Stimulated activated CD4-positive, alpha-beta T cell treated with anti-CD3 and anti-CD28 coated beads, Interleukin-12 subunit alpha, Interleukin-12 subunit beta, amount 100 ng/mL, for 4 hours (primary cell): ENCODE data around the gene ETNK2.

ENCODE experiments used
- DNase-seq: peaks from one replicate; pipeline ENCODE4 v3.0.0-alpha.2; 2020

ETNK2 gene, protein sequence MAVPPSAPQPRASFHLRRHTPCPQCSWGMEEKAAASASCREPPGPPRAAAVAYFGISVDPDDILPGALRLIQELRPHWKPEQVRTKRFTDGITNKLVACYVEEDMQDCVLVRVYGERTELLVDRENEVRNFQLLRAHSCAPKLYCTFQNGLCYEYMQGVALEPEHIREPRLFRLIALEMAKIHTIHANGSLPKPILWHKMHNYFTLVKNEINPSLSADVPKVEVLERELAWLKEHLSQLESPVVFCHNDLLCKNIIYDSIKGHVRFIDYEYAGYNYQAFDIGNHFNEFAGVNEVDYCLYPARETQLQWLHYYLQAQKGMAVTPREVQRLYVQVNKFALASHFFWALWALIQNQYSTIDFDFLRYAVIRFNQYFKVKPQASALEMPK

DNA sequence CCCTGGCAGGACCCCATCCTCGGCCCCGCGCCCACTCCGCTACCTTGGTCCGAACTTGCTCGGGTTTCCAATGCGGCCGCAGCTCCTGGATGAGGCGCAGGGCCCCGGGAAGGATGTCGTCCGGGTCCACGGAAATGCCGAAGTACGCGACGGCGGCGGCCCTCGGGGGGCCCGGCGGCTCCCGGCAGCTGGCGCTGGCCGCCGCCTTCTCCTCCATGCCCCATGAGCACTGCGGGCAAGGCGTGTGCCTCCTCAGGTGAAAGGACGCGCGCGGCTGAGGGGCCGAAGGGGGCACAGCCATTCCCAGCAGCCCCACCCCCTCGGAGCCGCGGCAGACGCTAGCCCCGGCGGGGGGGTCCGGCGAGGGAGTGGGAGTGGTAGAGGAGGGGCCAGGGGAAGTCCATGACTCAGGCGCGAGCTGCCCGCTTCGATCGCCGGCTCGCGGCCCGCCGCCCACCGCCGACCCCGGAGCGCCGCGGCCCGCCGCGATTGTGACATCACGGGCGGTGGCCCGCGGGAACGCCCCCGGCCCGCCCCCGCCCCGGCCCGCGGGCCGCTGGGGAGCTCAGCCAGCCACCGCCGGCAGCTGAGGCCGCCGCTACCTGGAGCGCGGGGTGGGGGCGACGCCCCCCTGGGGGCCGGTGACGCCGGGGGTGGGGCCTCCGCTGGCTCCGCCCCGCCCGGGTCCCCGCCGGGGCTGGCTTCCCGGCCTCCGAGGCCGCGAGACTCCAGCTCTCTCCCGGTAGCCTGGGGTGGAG is at the start of gene ETNK2:
ETNK2 (minus strand) TSS at position 493 of the 758 bp plus-strand sequence; CDS start at position 301, 192 bp downstream.
- peak; percentile 49 for DNase-seq

DNA sequence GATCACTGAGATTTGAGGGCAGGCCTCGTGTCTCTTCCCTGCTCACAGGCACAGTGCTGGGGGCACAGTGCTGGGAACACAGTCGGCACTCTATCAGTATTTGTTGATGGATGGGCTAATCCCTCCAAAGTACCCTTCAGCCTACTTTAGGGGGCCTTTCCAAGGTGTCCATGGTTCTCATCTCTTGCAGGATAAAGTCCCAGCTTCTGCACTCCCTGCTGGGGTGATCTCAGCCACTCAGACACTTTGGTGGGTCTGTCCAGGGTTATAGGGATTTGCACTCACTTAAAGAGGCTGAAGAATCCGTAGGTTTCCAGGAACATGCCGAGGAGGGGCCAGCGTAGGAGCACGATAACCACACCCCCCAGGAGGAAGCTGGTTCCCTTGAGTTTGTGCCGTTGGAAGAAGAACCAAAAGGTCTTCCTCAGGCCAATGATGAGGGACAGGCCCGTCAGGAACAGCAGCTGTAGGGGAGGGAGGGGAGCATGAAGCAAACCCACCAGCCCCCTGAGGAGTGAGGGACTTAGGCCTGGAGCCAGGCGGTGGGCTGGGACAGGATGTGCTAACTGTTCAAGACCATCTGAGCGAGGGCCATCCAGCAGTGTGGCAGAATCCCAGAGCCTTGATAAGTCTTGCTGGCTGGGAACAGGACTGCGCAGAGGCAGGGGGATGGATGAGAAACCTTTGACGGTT is 49.6 kb upstream of the ETNK2 start:
- no peak for DNase-seq

DNA sequence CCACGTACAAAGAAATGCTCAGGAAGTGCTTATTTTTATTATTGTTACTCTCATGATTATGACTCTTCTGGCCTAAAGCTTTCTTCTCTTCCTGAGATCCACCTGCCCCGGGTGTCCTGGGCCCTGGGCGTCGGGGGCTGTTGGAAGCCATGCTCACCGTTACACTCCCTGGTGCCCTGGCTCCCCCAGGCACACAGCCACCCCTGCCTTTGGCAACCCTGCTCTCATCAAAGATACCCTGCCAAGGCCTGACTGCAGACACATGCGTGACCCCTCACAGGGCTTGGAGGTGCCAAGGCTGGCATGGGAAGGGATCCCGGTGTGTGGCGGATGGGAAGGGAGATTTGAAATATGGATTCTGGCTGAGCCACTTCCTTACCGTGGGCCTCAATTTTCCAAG is 47.7 kb upstream of the ETNK2 start:
- no peak for DNase-seq

DNA sequence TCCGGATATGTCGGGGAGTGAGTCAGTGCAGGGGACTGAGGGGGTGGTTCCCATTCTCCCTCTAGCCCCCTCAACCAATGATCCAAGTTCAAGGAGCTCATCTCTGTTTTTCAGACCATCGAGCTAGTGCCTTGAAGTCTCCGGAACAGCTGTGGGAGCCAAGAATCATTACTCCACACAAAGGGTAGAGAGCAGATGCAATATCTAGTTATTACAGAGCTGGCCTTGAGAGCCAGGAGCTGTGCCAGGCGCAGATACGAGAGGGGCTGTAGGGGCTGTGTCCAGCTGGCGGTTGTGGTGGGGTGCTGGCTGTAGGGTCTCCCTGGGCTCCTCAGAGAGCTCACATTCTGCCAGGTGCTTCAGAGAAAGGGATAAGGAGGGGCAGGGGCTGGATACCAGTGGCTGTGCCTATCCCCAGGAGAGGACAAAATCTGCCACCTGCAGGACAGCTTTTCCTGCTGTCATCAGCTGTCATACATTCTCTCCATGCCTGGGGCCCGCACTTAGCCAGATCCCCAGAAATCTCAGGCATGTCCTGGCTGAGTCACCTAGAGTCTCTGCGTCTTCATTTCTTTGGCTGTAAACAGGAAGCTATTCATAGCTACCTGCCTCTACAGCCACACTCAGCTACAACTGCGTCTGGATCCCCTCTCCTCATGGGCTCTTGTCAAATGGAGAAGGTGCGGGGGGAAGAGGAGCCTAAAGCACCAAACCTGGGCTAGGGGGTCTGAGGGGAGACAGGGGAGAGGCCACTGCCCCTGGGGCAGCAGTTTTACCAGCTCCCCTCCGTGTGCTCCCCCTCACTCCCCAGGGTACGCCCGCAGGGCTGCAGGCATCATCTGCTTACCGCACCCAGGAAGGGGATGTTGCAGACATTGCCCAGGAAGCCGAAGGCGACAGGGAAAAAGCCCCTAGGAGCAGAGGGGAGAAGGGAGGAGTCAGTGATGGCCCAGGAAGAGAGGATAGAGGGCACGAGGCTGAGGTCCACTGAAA is 46.8 kb upstream of the ETNK2 start:
- no peak for DNase-seq

DNA sequence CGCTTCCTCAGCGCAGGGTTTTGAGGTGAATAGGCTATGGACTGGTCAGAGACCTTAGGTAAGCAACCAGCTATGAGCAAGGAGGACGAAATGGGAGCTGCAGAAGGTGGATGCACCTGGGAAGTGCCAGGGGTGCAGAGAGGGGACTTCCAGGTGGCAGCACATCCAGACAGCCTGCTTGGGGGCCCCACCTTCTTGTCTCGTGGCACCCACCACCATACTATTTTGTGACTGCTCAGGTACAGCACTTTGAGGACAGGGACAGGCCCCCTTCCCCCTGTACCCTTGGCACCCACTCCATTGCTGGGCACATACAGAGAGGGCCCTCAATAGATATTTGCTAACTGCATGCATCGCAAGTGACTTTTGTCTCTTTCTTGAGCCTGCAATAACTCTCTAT is 45.2 kb upstream of the ETNK2 start:
- no peak for DNase-seq

DNA sequence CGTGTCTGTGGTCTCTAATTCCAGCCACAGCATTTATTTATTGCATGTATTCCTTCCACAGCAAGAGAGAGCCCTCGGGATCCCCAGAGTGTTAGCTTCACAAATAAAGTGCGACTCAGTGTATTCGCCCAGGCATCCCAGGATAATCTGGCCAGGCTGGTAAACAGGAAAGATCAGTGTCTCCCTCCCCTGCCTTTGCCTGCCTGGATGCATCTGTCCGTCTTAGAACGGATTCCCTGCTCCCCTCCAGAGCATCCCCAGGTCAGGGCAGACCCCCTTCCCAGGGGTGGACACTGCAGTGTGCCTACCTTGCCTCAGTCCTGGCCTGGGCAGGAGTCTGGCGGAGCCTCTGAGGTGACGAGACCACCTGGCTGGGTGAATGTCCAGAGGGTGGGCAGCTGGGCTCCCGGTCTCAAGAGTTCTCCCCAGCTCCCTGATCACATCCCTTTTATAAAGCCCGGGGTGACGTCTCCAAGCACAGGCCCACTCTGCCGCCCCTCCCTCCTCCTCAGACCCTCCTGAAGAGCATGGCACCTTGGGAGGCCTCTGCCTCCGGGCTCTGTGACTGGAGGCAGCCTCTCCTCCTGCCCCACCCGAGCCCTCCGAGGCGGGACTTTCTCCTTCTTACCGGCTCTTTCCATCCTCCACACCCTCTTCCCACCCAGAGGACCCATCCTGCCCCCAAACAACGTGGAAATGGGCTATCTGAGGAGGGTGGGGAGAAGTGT is 44.4 kb upstream of the ETNK2 start, which contains the start of gene KISS1:
KISS1 (minus strand) TSS at position 424 of the 728 bp plus-strand sequence. CDS start 3,615 bp downstream, outside the sequence.
- no peak for DNase-seq

DNA sequence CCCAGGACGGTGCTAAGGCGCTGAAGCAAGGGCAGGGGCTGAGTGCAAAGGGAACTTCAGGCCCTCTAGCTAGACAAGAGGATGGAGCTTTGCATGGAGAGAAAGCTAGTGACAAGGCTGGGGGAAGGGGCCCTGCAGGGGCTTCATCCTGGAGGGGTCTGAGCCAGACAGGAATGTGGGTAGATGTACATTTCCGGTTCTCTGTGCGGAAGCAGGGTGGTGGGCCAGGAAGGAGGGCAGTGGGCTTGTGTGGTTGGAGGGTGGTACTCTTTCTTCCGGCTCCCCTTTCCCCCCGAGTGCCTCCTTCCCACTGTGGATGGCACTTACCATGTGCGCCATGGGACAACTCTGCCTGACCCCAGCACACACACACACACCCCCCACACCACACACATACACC is 42.9 kb upstream of the ETNK2 start:
- DNase-seq, result no peak

DNA sequence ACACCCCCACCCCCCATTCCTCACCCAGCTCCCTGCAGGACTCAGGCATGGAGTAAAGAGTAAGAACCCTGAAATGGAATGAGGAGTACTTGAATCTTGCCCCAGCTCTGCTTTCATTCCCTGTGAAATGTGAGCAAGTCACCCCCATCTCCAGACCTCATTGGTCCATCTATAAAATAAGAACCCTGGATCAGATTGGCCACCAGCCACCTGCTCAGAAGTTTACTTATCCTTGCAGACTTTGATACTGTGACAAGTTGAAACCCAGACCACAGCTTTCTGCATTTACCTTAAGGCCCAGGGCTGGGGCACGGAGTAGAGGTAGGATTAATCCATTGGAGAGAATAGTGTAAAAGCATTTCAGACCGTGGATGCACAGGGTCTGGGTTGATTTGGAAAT is 42.2 kb upstream of the ETNK2 start:
- DNase-seq, result no peak

DNA sequence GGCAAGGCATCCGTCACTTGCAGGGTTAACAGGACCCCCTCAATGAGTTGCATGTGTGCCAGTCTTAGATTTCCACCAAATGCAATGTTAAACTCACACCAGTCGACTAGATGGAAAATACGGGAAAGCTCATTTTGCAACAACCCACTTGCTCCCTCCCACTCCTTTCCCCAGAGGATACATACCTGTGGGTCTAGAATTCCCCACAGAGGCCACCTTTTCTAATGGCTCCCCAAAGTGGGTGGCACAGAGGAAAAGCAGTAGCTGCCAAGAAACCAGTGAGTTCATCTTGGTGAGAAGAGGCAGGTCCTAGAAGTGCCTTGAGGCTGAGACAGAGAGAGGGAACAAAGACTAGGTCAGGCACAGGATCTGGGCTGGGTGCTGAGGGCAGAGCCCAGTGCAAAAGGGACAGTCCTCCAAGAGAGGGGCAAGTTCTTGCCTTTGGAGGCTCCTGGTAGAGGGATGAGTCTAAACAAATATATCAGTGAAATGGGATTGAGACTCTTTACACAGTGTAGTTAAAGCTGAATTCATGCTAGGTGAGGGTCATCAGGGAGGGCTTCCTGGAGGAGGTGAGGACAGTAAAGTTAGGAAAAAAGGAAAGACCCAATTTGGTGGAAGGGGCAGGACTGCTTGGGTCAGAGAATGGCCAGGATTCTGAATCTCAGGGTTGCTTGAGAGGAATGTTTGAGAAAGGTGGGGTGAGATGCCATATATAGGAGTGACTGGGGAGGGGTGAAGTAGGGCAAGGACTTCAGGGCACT is 40.9 kb upstream of the ETNK2 start:
- DNase-seq, result no peak

DNA sequence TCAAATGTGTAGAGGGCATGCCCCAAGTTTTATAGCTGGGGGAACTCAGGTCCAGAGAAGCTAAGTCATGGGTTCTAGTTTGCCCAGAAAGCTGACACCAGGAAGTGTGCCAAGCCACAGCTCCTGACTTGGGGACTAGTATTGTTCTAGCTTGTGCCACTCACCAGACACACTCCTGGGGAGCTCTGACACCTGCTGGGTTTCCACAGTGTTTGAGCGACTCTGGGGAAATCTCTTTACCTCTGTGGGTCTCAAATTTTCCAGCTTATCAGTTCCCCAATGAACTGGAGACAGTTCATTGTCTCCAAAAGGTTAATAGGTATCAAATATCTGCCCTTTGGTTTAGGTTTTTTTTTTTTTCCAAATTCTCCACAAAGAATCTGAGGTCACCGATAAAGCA is 40.2 kb upstream of the ETNK2 start:
- DNase-seq, result no peak

DNA sequence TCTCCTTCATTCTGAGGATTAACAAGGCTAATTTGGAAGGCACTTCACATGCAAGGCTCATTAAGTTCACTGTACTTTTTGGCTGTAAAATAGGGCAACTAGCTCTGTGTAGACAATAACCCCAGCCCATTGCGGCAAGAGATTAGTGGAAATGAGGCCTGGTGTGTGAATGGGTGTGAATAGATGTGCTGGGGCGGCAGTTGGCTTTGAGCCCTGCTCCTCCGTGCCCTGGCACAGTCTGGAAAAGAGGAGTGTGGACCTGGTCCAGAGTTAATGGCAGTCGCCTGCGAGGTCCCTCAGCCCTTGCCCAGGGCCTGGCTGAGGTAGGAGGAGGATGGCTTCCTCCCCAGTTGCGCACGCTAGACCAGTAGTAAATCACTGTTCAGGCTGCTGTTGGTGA is 39.6 kb upstream of the ETNK2 start:
- no peak for DNase-seq

DNA sequence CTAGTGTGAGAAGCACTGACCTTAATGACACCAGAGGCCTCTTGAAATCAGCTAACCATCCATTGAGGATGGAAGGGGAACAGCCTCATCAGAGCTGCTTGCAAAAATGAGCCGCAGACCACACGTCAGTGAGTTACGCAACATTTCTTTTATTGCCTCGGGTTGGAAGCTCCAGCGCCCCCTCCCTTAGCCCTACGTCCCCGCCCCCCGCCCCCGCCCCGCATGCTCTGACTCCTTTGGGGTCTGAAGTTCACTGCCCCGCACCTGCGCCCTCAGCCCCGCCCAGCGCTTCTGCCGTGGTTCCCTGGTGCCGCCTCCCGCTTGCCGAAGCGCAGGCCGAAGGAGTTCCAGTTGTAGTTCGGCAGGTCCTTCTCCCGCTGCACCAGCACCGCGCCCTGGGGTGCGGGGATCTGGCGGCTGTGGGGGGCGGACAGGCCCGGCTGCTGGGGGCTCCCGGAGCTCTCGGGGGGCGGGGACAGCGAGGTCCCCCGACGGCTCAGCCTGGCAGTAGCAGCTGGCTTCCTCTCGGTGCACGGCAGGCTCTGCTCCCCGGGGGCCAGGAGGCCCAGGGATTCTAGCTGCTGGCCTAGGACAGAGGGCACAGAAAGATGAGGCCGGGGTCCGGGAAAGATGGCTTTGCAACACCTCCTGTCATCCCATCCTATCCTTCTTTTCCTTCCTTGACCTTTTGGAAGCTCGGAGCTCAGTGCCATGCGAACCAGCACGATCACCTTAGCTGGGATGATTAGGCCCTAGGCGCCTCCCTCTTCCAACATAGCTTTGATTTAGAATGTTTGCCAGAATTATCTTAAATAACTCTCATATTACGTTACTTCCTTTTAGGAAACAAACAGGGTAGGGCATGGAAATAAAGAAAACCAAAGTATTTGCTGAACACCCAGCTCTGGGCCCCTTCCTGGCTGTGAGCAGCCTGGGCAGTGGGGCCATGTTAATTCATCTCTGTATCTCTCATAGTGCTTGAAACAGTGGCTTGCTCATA is 38.7 kb upstream of the ETNK2 start:
- DNase-seq, result no peak

DNA sequence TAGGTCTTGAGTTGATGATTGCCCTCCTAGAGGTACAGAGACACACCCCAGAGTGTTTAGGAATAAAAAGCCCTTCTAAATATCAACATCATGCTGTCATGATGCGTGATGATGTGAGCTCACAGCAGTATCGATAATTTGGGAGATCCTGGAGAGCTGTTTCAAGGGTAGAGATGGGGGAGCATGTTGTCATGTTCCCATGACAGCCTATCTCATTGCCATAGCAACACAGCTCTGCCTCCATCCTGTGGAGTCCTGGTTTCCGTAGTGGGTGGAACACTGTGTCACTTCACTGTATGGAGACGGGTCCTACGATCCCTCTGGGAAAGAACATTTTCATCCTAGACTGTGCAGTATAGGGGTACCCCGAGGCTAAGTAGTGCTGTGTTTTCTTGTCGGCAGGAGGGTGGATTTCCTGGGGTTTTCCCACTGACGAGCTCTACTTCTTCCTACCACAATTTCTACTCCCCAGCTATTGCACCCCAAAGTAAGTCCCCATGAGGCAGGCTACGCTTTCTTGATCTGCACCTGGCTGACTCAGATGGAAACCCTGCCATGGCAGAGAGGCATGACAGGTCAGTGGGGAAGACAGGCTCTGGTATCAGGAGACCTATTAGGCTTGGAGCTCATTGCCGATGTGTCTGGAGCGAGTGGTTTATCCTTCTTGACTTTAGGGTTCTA is 37.3 kb upstream of the ETNK2 start:
- no peak for DNase-seq

DNA sequence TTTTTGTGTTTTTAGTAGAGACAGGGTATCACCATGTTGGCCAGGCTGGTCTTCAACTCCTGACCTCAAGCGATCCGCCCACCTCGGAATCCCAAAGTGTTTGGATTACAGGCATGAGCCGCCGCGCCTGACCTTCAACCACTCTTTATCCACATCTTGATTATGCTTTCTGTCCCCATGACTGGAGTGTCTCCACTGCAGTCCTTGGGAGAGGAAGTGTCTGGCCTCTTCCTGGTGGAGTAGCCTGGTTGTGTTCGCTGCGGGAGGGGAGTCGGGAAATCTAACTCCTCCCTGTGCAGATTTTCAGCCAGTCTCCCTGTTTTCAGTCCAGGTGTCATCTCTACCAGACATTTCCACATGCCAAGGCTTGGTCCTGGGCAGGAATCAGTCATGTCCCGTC is 34.8 kb upstream of the ETNK2 start:
- DNase-seq, result no peak

DNA sequence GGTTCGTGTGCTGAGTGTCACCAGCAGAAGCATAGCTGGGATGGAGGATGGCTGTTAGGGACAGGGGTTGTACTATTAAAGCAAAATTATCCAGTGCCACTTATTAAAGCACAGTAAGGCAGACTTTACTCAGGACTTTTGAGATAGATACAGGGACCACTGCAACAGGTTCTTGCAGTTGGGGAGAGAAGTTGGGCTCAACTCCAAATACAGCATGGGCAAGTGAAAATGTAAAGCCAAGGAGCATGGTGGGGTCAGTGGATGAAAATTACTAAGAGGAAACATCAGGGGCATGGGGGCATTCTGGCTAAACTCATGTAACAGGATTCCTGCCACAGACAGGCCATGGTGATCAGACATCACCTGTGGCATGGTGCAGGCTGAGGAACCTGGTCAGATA is 29.3 kb upstream of the ETNK2 start:
- no peak for DNase-seq

DNA sequence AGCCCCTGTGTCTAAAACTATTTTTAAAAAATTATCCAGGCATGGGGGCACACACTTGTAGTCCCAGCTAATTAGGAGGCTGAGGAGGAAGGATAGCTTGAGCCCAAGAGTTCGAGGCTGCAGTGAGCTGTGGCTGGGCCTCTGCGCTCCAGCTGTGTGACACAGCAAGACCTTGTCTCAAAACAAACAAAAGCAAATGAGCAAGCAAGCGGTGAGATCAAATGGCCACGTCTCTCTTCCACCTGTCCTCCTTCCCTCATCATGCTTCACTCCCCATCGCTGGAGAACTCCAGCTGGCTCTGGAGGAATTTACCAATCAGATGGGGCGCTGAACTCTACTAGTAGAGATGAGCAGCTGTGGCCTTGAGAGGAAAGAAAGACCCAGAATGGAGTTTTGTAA is 28.3 kb upstream of the ETNK2 start:
- DNase-seq, result no peak

DNA sequence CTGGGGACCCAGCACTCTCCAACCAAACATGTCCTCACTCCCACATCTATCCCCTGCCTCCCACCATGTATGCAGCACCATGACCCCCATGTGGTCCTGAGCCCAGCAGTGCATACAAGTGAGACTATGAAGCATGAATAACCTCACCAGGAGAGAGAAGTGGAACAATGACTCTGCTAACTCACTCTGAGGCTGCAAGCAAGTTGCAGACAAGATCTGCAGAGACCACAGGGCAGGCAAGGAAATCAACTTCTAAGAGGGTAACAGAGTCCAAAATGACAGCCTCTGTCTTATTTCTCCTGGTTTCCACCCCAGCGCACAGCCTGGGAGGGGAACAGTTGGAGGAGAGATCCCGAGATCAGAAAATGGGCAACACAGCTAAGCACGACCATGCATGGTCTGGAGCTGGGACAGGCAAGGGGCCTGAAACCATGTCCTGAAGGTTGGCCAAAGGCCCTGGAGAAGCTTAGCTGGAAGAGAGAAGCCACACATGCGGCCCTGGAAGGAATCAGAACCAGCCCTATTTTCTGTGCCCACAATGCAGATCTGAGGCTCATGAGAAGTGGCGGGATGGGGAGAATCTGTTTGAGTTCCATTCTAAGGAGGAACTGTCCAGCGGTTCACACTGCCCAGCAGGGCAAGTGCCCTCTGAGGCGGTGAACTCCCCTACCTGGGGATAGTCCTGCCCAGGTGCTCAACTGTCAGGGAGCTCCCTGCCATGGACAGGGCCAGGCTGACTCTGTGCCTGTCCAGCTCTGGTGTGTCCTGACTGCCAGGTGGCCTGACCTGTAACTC is 26.8 kb upstream of the ETNK2 start:
- no peak for DNase-seq

DNA sequence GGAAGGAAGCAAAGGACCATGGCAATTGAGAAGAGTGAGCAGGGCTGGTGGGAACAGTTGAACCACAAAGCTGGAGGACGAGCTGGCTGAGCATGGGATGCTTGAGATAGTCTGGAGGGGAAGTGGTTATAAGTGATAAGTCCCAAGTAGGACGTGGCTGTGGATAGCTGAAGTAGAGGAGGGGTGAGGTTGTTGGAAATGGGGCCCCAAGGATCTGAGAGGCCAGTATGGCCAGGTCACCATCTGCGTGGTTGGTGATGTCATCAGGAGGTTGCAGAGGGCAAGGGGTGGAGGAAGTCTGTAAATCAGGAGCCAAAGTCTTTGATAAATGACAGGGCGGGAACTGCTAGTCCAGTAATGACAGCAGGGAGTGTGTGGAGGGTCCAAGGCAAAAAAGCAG is 25.3 kb upstream of the ETNK2 start:
- no peak for DNase-seq
